Osteoblast (primary cell): ENCODE results near the gene COMMD9. TPM values are rescaled to one million over a fixed set of nuclear protein-coding genes. Genes with fewer than 3 reads are reported as not detected.

Experiments used
- DNase-seq: peaks from one replicate; pipeline ENCODE4 v3.0.0; 2011; ENCODE audit warnings: low spot score, mixed read lengths; ENCODE audit not compliant: insufficient read length; ENCODE audit errors: missing footprints
- H2AFZ ChIP-seq: 2 replicates; pipeline ENCODE4 v1.6.0; 2011; ENCODE audit warnings: mild to moderate bottlenecking, low read length
- H3K27ac ChIP-seq: 2 replicates; pipeline ENCODE4 v1.5.1; 2011; ENCODE audit warnings: mild to moderate bottlenecking, low read depth, low read length, moderate library complexity
- H3K27me3 ChIP-seq: 2 replicates; pipeline ENCODE4 v1.6.0; 2012; ENCODE audit warnings: mild to moderate bottlenecking, control low read depth, inconsistent platforms, low read length, moderate library complexity; ENCODE audit not compliant: insufficient read depth
- H3K36me3 ChIP-seq: 2 replicates; pipeline ENCODE4 v1.5.1; 2011; ENCODE audit warnings: mild to moderate bottlenecking, low read length, control low read depth, moderate library complexity; ENCODE audit not compliant: insufficient read depth
- H3K4me1 ChIP-seq: 2 replicates; pipeline ENCODE4 v1.5.1; 2011; ENCODE audit warnings: mild to moderate bottlenecking, low read length, control low read depth, moderate library complexity; ENCODE audit not compliant: insufficient read depth
- H3K4me2 ChIP-seq: 2 replicates; pipeline ENCODE4 v1.6.0; 2011; ENCODE audit warnings: mild to moderate bottlenecking, low read length; ENCODE audit not compliant: insufficient read depth
- H3K4me3 ChIP-seq: fragments of 200-600 bp; sonication (generic); 3 replicates; pipeline ENCODE4 v1.5.1; 2012; ENCODE audit warnings: mild to moderate bottlenecking, low read length, inconsistent platforms; ENCODE audit not compliant: insufficient read depth
- H3K79me2 ChIP-seq: 2 replicates; pipeline ENCODE4 v1.6.0; 2012; ENCODE audit warnings: mild to moderate bottlenecking, low read length, control low read depth, inconsistent platforms; ENCODE audit not compliant: insufficient read depth
- H3K9me3 ChIP-seq: 2 replicates; pipeline ENCODE4 v1.5.1; 2011; ENCODE audit warnings: low read depth, low read length, control low read depth
- H4K20me1 ChIP-seq: 2 replicates; pipeline ENCODE4 v1.6.0; 2012; ENCODE audit warnings: mild to moderate bottlenecking, low read length, control low read depth; ENCODE audit not compliant: insufficient read depth
- total RNA-seq: library from RNA; depleted of rRNA; stranded (reverse); fragments of >200 nt; gene quantifications from 2 replicates; pipeline ENCODE4 v1.2.3, GENCODE V29; 2012
- TF ChIP-seq, protein P1 (sequence below): IDR thresholded peaks from 2 replicates; pipeline ENCODE4 v1.5.1; 2011; ENCODE audit warnings: mild to moderate bottlenecking, low read depth, low read length, moderate library complexity; ENCODE audit errors: extremely low read depth

Gene COMMD9
- total RNA-seq, 1 donor = 52.5 TPM

DNA sequence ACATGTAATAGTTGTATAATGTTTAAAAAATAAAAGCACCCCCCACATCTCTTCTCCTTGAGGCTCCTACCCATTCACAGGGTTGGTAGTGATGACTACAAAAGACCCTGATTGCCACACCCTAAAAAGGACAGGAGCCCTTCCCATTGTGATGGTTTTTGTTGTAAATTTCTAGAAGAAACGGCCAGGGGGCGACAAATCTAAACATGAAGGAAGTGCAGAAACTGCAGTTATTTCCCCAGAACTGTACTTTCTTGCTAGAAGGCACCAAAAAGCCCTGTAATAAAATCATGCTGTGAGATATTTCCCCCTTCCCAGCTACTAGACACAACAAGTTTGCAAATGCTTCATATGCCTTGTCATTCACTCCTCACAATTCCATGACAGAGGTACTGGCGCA, 17.7 kb upstream of the COMMD9 start:
- H3K27ac ChIP-seq = no peak overlapping the region
- DNase-seq = no peak

DNA sequence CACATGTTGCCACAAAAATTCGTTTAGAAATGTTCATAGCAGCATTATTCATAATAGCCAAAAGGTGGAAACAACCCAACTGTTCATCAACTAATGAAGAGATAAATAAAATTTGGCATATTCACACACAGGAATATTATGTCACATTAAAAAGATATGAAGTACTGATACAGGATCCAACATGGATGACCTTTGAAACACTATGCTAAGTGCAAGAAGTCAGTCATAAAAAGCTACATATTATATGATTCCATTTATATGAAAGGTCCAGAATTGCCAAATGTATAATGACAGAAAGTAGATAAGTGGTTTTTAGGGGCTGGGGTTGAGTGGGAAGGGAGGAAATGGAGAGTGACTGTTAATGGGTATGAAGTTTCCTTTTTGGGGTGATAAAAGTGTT, 15.8 kb upstream of the COMMD9 start:
- no peaks in the 10 kb centered on the region for H3K36me3 ChIP-seq
- no peak overlapping the region for H3K27ac ChIP-seq
- H3K27me3 ChIP-seq = no peaks in the 10 kb centered on the region
- H3K79me2 ChIP-seq = no peaks in the 10 kb centered on the region
- no peaks in the 10 kb centered on the region for H3K4me1 ChIP-seq
- H3K4me2 ChIP-seq = no peak overlapping the region
- H2AFZ ChIP-seq = no peak overlapping the region
- TF ChIP-seq, protein P1, sequence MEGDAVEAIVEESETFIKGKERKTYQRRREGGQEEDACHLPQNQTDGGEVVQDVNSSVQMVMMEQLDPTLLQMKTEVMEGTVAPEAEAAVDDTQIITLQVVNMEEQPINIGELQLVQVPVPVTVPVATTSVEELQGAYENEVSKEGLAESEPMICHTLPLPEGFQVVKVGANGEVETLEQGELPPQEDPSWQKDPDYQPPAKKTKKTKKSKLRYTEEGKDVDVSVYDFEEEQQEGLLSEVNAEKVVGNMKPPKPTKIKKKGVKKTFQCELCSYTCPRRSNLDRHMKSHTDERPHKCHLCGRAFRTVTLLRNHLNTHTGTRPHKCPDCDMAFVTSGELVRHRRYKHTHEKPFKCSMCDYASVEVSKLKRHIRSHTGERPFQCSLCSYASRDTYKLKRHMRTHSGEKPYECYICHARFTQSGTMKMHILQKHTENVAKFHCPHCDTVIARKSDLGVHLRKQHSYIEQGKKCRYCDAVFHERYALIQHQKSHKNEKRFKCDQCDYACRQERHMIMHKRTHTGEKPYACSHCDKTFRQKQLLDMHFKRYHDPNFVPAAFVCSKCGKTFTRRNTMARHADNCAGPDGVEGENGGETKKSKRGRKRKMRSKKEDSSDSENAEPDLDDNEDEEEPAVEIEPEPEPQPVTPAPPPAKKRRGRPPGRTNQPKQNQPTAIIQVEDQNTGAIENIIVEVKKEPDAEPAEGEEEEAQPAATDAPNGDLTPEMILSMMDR = no peak
- H3K4me3 ChIP-seq = no peak overlapping the region
- H4K20me1 ChIP-seq = no peaks in the 10 kb centered on the region
- H3K9me3 ChIP-seq = no peaks in the 10 kb centered on the region
- DNase-seq = no peak

More for the DNA sequence above, 17.7 kb upstream of the COMMD9 start:
- Histone ChIP-seq H3K27me3 (no peaks in the 10 kb centered on the region), H3K79me2 (no peaks in the 10 kb centered on the region), H3K4me3 (no peak overlapping the region), H3K9me3 (no peaks in the 10 kb centered on the region), H4K20me1 (no peaks in the 10 kb centered on the region), H3K4me2 (no peak overlapping the region), H3K4me1 (peaks cover 3% of the 10 kb centered on the region), H3K36me3 (no peaks in the 10 kb centered on the region), H2AFZ (no peak overlapping the region)
- TF ChIP-seq, protein P1 = peak; percentile 49

DNA sequence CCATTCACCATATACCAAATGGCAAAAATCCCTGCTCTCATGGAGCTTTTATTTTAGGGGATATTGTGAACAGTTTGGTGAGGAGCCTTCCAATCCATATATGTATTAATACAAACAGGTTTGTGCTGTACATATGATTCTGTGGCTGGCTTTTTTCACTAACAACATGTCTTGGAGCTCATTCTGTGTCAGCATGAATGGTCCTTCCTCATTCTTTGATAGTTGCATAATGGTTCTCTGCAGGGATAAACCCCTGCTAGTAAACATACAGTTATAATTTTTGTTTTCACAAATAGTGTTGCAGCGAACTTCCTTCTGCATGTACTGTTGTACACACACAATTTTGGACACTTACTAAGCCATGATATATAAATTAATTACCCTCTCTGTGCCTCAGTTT, 15.1 kb upstream of the COMMD9 start:
- DNase-seq = no peak
- no peak overlapping the region for H3K4me2 ChIP-seq
- TF ChIP-seq, protein P1 = no peak

DNA sequence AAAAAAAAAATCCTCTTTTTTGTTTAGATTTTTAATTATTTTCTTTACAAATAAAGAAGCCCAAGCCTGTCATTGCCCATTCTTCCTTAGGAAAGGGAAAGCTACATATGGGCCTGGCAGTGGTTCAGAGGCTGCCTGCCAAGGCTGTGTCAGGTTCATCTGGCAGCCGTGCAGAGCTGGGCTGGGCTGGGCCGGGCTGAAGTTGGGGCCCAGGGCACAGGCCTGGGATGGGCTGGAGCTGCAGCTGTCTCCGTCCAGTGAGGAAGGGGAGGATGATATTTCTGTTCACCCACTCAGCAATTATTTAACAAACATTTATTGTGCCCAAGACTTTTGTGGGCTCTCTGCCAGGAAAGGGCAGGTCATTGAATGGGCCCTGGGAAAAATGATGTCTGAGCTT, 11.4 kb upstream of the COMMD9 start:
- Histone ChIP-seq H2AFZ (no peak overlapping the region), H3K27me3 (no peaks in the 10 kb centered on the region), H3K27ac (no peak overlapping the region), H4K20me1 (no peaks in the 10 kb centered on the region), H3K36me3 (no peaks in the 10 kb centered on the region), H3K4me1 (peaks cover 5% of the 10 kb centered on the region), H3K4me2 (no peak overlapping the region), H3K9me3 (no peaks in the 10 kb centered on the region), H3K4me3 (no peak overlapping the region), H3K79me2 (no peaks in the 10 kb centered on the region)
- DNase-seq = no peak
- TF ChIP-seq, protein P1 = no peak

More for the DNA sequence above, 15.1 kb upstream of the COMMD9 start:
- H3K27me3 ChIP-seq = no peaks in the 10 kb centered on the region
- no peaks in the 10 kb centered on the region for H3K36me3 ChIP-seq
- H3K27ac ChIP-seq = no peak overlapping the region
- no peaks in the 10 kb centered on the region for H3K79me2 ChIP-seq
- no peaks in the 10 kb centered on the region for H3K4me1 ChIP-seq
- H3K9me3 ChIP-seq = no peaks in the 10 kb centered on the region
- no peak overlapping the region for H3K4me3 ChIP-seq
- H4K20me1 ChIP-seq = no peaks in the 10 kb centered on the region
- no peak overlapping the region for H2AFZ ChIP-seq
